Natural killer cell (primary cell): ENCODE data around the gene PTCRA. TPM values are rescaled to one million over a fixed set of nuclear protein-coding genes. Genes with fewer than 3 reads are reported as not detected.
"Not testable (repeated sequence)": the region's sequence is repeated elsewhere in the genome, so short reads cannot be mapped to it uniquely, and the experiment has no call there.

ENCODE experiments used
- ATAC-seq, 3 donors: fragments of 150-1000 bp in 2 of 3; fragments of 200-7000 bp in 1 of 3; cut with Tn5 transposase; 1 replicate in 1 of 3; 2 replicates in 2 of 3; pipeline ENCODE4 v1.10.0; 2021; ENCODE audit warnings: mild to moderate bottlenecking in 2 of 3, moderate library complexity in 2 of 3
- DNase-seq, 2 donors: peaks; one replicate each; pipeline versions ENCODE4 v3.0.0 to v3.0.0-alpha.2; 2013 to 2021; ENCODE audit warnings: mixed read lengths in 1 of 2
- H3K27ac ChIP-seq: one replicate; pipeline ENCODE4 v1.5.1; 2013; ENCODE audit warnings: mild to moderate bottlenecking, low read length
- H3K27me3 ChIP-seq: one replicate; pipeline ENCODE4 v1.6.1; 2013; ENCODE audit warnings: low read length; ENCODE audit not compliant: control insufficient read depth, insufficient read depth
- H3K36me3 ChIP-seq: one replicate; pipeline ENCODE4 v1.6.1; 2013; ENCODE audit warnings: low read length; ENCODE audit not compliant: control insufficient read depth, insufficient read depth
- H3K4me1 ChIP-seq: one replicate; pipeline ENCODE4 v1.6.1; 2013; ENCODE audit warnings: low read length; ENCODE audit not compliant: control insufficient read depth, insufficient read depth
- H3K4me3 ChIP-seq: one replicate; pipeline ENCODE4 v1.5.1; 2013; ENCODE audit warnings: low read length
- H3K9me3 ChIP-seq: one replicate; pipeline ENCODE4 v1.6.1; 2013; ENCODE audit warnings: low read length; ENCODE audit not compliant: control insufficient read depth, insufficient read depth
- H3K27ac Mint-ChIP-seq, 2 donors: one replicate each; pipeline ENCODE4 v1.8.0; 2022; ENCODE audit warnings: mild to moderate bottlenecking in 2 of 2, mixed read lengths in 2 of 2, moderate library complexity in 1 of 2
- H3K27me3 Mint-ChIP-seq, 2 donors: one replicate each; pipeline ENCODE4 v1.8.0; 2022; ENCODE audit warnings: low read depth in 2 of 2, mixed read lengths in 2 of 2
- H3K36me3 Mint-ChIP-seq: one replicate; pipeline ENCODE4 v1.8.0; 2022; ENCODE audit warnings: mixed read lengths
- H3K4me1 Mint-ChIP-seq, 2 donors: one replicate each; pipeline ENCODE4 v1.8.0; 2022; ENCODE audit warnings: mixed read lengths in 2 of 2
- H3K4me3 Mint-ChIP-seq: one replicate; pipeline ENCODE4 v1.8.0; 2022; ENCODE audit warnings: mild to moderate bottlenecking, moderate library complexity, mixed read lengths
- H3K9me3 Mint-ChIP-seq, 2 donors: one replicate each; pipeline ENCODE4 v1.8.0; 2022; ENCODE audit warnings: mixed read lengths in 2 of 2
- CTCF ChIP-seq: fragments of 200-600 bp; IDR thresholded peaks from one replicate; pipeline ENCODE4 v1.8.0; 2022; ENCODE audit warnings: antibody characterized with exemption
- WGBS: methylation state at CpG from one replicate; pipeline ENCODE4 v1.1.7; 2013; ENCODE audit warnings: missing lambda C conversion rate; ENCODE audit not compliant: insufficient coverage; 5-methylcytosine and 5-hydroxymethylcytosine counted together
- intact Hi-C: fragments of 100-400 bp; cut with micrococcal nuclease; formaldehyde crosslinking; loops from one replicate; pipeline ENCODE4 v1.14.2; 2022
- total RNA-seq, 4 donors: library from RNA; stranded (reverse); fragments of 120-200 nt in 1 of 4; gene quantifications; one replicate each; pipeline versions ENCODE4 v1.2.3 to v1.2.4, GENCODE V29; 2013 to 2022

The PTCRA gene
- total RNA-seq, 3 donors from 2014 or later (not counting 1 experiment from before 2014, with no cell fraction given), result 3.7 to 4.7 TPM; not detected in 1

DNA sequence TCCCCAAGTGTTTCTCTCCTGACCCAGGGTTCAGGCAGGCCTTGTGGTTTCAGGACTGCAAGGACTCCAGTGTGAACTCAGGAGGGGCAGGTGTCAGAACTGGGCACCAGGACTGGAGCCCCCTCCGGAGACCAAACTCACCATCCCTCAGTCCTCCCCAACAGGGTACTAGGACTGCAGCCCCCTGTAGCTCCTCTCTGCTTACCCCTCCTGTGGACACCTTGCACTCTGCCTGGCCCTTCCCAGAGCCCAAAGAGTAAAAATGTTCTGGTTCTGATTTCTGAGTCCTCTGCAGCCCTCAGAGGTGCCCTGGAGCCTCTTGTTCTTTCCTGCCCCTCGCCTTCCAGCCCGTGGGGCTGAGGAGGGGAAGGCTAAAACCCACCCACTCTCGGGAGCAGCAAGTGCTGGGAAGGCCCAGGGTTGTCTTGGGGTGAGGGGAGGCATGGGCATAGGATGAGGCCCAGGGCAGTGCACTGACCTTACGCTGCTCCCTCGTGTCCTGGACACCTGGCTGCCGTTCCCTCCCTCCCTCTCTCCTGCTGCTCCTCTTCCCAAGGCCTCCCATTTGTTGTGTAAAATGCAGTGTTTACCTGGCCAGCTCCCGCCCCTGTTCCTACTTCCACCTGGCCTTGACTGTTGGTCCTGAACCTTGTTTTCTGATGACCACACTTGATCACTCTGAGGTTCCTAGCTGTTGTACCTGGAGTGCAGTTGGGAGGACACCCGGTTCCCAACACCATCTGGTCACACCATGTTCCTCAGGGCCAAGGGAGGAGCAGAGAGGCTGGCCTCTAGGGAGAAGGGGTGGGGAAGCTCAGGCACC is 23.3 kb downstream of the PTCRA start:
- H3K36me3 ChIP-seq, result peaks cover 66% of the 10 kb centered on the region
- H3K27ac ChIP-seq, result no peak overlapping the region
- TF ChIP-seq CTCF, result no peak
- H3K4me3 ChIP-seq, result no peak overlapping the region
- H3K27me3 ChIP-seq, result no peaks in the 10 kb centered on the region
- H3K4me1 Mint-ChIP-seq, result peaks cover 5 to 11% of the 10 kb centered on the region in 2 donors
- H3K27me3 Mint-ChIP-seq, result no peaks in the 10 kb centered on the region
- ATAC-seq (peak in 1 of 3 donors; percentile 17), DNase-seq (no peak)
- H3K27ac Mint-ChIP-seq, result peak overlapping the region in 1 of 2 donors; percentile 64
- 97% methylated on average over 9 of the region's 9 CpGs for WGBS
- H3K4me1 ChIP-seq, result peaks cover 5% of the 10 kb centered on the region
- no peak overlapping the region for H3K4me3 Mint-ChIP-seq
- H3K36me3 Mint-ChIP-seq, result peaks cover 7% of the 10 kb centered on the region
- H3K9me3 Mint-ChIP-seq, result no peaks in the 10 kb centered on the region
- intact Hi-C loops, result no loop called here
- H3K9me3 ChIP-seq, result no peaks in the 10 kb centered on the region

DNA sequence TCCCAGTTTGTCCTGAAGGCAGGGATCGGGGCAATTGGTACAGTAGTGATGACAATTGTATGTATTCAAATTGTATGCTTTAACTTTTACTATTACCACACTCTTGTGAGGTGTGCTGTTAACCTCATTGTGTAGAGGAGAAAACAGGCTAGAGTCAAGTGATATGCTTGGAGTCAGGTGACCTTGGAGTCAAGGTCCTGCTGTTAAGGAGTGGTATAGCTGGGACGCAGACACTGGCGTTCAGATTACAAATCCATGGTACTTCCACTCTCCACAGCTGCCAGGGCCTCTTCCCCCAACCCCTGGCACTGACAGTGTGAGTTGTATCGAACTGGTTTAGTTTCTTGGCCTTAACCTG is 23.9 kb downstream of the PTCRA start:
- TF ChIP-seq CTCF, result no peak

GRCh38 chr6:42940493-42941045 is 24.7 kb downstream of the PTCRA start:
- Mint-ChIP-seq H3K4me3 (no peak overlapping the region), H3K36me3 (peaks cover 7% of the 10 kb centered on the region), H3K27me3 (no peaks in the 10 kb centered on the region), H3K4me1 (peaks cover 5 to 11% of the 10 kb centered on the region in 2 donors), H3K27ac (peak overlapping the region; percentile 29 to 56), H3K9me3 (no peaks in the 10 kb centered on the region)
- no peak for DNase-seq
- 98% methylated on average over 2 of the region's 6 CpGs for WGBS
- no peak overlapping the region for H3K4me3 ChIP-seq
- H3K9me3 ChIP-seq, result no peaks in the 10 kb centered on the region
- H3K4me1 ChIP-seq, result peaks cover 1% of the 10 kb centered on the region
- H3K27me3 ChIP-seq, result no peaks in the 10 kb centered on the region
- no peak for ATAC-seq
- intact Hi-C loops, result no loop called here
- H3K36me3 ChIP-seq, result peaks cover 56% of the 10 kb centered on the region
- TF ChIP-seq CTCF, result no peak
- H3K27ac ChIP-seq, result no peak overlapping the region

More for the DNA sequence above, 23.9 kb downstream of the PTCRA start:
- H3K4me3 Mint-ChIP-seq, result no peak overlapping the region
- Histone ChIP-seq H3K4me3 (no peak overlapping the region), H3K4me1 (peaks cover 5% of the 10 kb centered on the region), H3K27me3 (no peaks in the 10 kb centered on the region), H3K9me3 (no peaks in the 10 kb centered on the region), H3K36me3 (peaks cover 60% of the 10 kb centered on the region), H3K27ac (no peak overlapping the region)
- H3K27me3 Mint-ChIP-seq, result no peaks in the 10 kb centered on the region
- 100% methylated on average over 2 of the region's 4 CpGs for WGBS
- no peaks in the 10 kb centered on the region for H3K9me3 Mint-ChIP-seq
- peak overlapping the region; percentile 29 to 64 for H3K27ac Mint-ChIP-seq
- DNase-seq (no peak), ATAC-seq (peak in 1 of 3 donors; percentile 14)
- intact Hi-C loops, result no loop called here
- H3K4me1 Mint-ChIP-seq, result peaks cover 5 to 11% of the 10 kb centered on the region in 2 donors
- peaks cover 7% of the 10 kb centered on the region for H3K36me3 Mint-ChIP-seq

DNA sequence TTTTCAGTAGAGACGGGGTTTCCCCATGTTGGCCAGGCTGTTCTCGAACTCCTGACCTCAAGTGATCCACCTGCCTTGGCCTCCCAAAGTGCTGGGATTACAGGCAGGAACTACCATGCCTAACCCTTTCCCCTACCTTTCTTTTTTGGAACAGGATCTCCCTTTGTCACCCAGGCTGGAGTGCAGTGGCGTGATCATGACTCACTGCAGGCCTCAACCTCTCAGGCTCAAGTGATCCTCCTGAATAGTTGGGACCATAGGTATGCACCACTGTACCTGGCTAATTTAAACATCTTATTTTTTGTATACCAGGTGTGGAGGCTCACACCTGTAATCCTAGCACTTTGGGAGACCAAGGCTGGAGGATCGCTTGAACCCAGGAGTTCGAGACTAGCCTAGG is 25.5 kb downstream of the PTCRA start:
- H3K36me3 Mint-ChIP-seq, H3K4me3 ChIP-seq, H3K27ac ChIP-seq, H3K9me3 ChIP-seq, H3K27me3 ChIP-seq, intact Hi-C loops, DNase-seq, H3K27me3 Mint-ChIP-seq, H3K4me1 ChIP-seq, H3K9me3 Mint-ChIP-seq, ATAC-seq, H3K4me3 Mint-ChIP-seq: not testable (repeated sequence)
- 95% methylated on average over 5 of the region's 5 CpGs for WGBS
- H3K27ac Mint-ChIP-seq, result peak overlapping the region in 1 of 2 donors; percentile 56
- peaks cover 48% of the 10 kb centered on the region for H3K36me3 ChIP-seq
- peaks cover 5 to 11% of the 10 kb centered on the region in 2 donors for H3K4me1 Mint-ChIP-seq
